ENCODE results near the gene SEMA4F.

SEMA4F gene

GRCh38 chr2:74668087-74668486, 14.0 kb downstream of the SEMA4F start:
- no peak for DNase-seq

- DNase-seq = no peak
Observed at GRCh38 chr2:74670263-74670662, 16.2 kb downstream of the SEMA4F start.

GRCh38 chr2:74671479-74671878, 17.4 kb downstream of the SEMA4F start:
- no peak for DNase-seq

GRCh38 chr2:74673826-74674528, 19.9 kb downstream of the SEMA4F start:
- DNase-seq = no peak

GRCh38 chr2:74675090-74675489, 21.0 kb downstream of the SEMA4F start:
- DNase-seq = no peak

GRCh38 chr2:74676331-74676730, 22.3 kb downstream of the SEMA4F start:
- DNase-seq = no peak

GRCh38 chr2:74679615-74680014, 25.6 kb downstream of the SEMA4F start:
- no peak for DNase-seq

GRCh38 chr2:74682501-74682900, 28.5 kb downstream of the SEMA4F start:
- no peak for DNase-seq

GRCh38 chr2:74685408-74685807, 31.4 kb downstream of the SEMA4F start:
- DNase-seq = no peak

- DNase-seq = no peak
Observed at GRCh38 chr2:74688881-74689280, 34.8 kb downstream of the SEMA4F start.

- DNase-seq = no peak
Observed at GRCh38 chr2:74689671-74690070, 35.6 kb downstream of the SEMA4F start.

GRCh38 chr2:74690571-74690970, 36.5 kb downstream of the SEMA4F start:
- no peak for DNase-seq

GRCh38 chr2:74691929-74692328, 37.9 kb downstream of the SEMA4F start:
- no peak for DNase-seq

- no peak for DNase-seq
Observed at GRCh38 chr2:74693213-74693612, 39.2 kb downstream of the SEMA4F start.

- DNase-seq = no peak
Observed at GRCh38 chr2:74693668-74694067, 39.6 kb downstream of the SEMA4F start.

- DNase-seq = no peak
Observed at GRCh38 chr2:74694281-74694680, 40.2 kb downstream of the SEMA4F start.

- no peak for DNase-seq
Observed at GRCh38 chr2:74695663-74696062, 41.6 kb downstream of the SEMA4F start.

- DNase-seq = no peak
Observed at GRCh38 chr2:74696829-74697228, 42.8 kb downstream of the SEMA4F start.

- DNase-seq = no peak
Observed at GRCh38 chr2:74700643-74701372, 46.8 kb downstream of the SEMA4F start.

- DNase-seq = no peak
Observed at GRCh38 chr2:74702001-74702715, 48.1 kb downstream of the SEMA4F start.

GRCh38 chr2:74703373-74703772, 49.3 kb downstream of the SEMA4F start:
- DNase-seq = no peak

- no peak for DNase-seq
Observed at GRCh38 chr2:74704216-74704615, 50.2 kb downstream of the SEMA4F start.

- no peak for DNase-seq
Observed at GRCh38 chr2:74706741-74707140, 52.7 kb downstream of the SEMA4F start.

GRCh38 chr2:74707837-74708236, 53.8 kb downstream of the SEMA4F start:
- DNase-seq = no peak
